22Rv1 (cell line): ENCODE data around the gene ZNF438.

Source experiments
- H3K27ac ChIP-seq: fragments of 450-650 bp; 2 replicates; pipeline ENCODE4 v1.5.1; 2017
- CTCF ChIP-seq: fragments of 450-650 bp; IDR thresholded peaks from 2 replicates; pipeline ENCODE4 v1.5.1; 2017; ENCODE audit warnings: mild to moderate bottlenecking
- ZFX ChIP-seq: fragments of 450-650 bp; IDR thresholded peaks from 2 replicates; pipeline ENCODE4 v1.6.1; 2017; ENCODE audit warnings: antibody characterized with exemption, borderline replicate concordance

The ZNF438 gene

GRCh38 chr10:31072451-31072850 is 40.8 kb upstream of the ZNF438 start:
- H3K27ac ChIP-seq = no peak overlapping the region
- TF ChIP-seq CTCF (no peak), ZFX (no peak)

- H3K27ac ChIP-seq = no peak overlapping the region
- TF ChIP-seq ZFX (no peak), CTCF (no peak)
These were observed 39.8 kb upstream of the ZNF438 start for GRCh38 chr10:31071232-31072005.

- TF ChIP-seq CTCF (no peak), ZFX (no peak)
- no peak overlapping the region for H3K27ac ChIP-seq
These were observed 39.0 kb upstream of the ZNF438 start for GRCh38 chr10:31070691-31071090.

GRCh38 chr10:31070025-31070424 is 38.4 kb upstream of the ZNF438 start:
- no peak overlapping the region for H3K27ac ChIP-seq
- TF ChIP-seq ZFX = no peak

GRCh38 chr10:31069411-31069810 is 37.7 kb upstream of the ZNF438 start:
- no peak for TF ChIP-seq CTCF
- no peak for TF ChIP-seq ZFX
- H3K27ac ChIP-seq = no peak overlapping the region

GRCh38 chr10:31064348-31064747 is 32.7 kb upstream of the ZNF438 start:
- TF ChIP-seq CTCF = no peak
- no peak for TF ChIP-seq ZFX
- H3K27ac ChIP-seq = no peak overlapping the region

GRCh38 chr10:31063841-31064240 is 32.2 kb upstream of the ZNF438 start:
- H3K27ac ChIP-seq = no peak overlapping the region
- TF ChIP-seq CTCF (no peak), ZFX (no peak)

GRCh38 chr10:31062856-31063255 is 31.2 kb upstream of the ZNF438 start:
- TF ChIP-seq ZFX (no peak), CTCF (no peak)

More at GRCh38 chr10:31062856-31063255, 31.2 kb upstream of the ZNF438 start:
- H3K27ac ChIP-seq = no peak overlapping the region
